Naive thymus-derived CD8-positive, alpha-beta T cell (primary cell): ENCODE measurements around the gene SPEN. TPM values are rescaled to one million over a fixed set of nuclear protein-coding genes. Genes with fewer than 3 reads are reported as not detected.
A peak's percentile ranks its signal among the peaks of the same experiment; 100 is the strongest.

ENCODE experiments used
- ATAC-seq, 2 donors: fragments of 150-1000 bp; cut with Tn5 transposase in 1 of 2; sonication (Bioruptor Pico), chemical (Tn5 transposase) in 1 of 2; 1 replicate in 1 of 2; 2 replicates in 1 of 2; pipeline ENCODE4 v1.10.0; 2021; ENCODE audit warnings: mild to moderate bottlenecking in 2 of 2, moderate library complexity in 2 of 2
- POLR2A ChIA-PET: fragments of 350-600 bp; sonication (Branson Sonifier 250); formaldehyde crosslinking; loops from one replicate; lab custom pipeline; 2021; ENCODE audit warnings: antibody characterized with exemption; lab: Charles Lee
- DNase-seq, 10 donors: peaks; one replicate each; pipeline versions ENCODE4 v3.0.0 to v3.0.0-alpha.2; 2020 to 2022
- H3K27ac Mint-ChIP-seq, 10 donors: one replicate each; pipeline ENCODE4 v1.8.0; 2020 to 2022; ENCODE audit warnings: mild to moderate bottlenecking in 10 of 10, mixed read lengths in 10 of 10, moderate library complexity in 4 of 10, inconsistent platforms in 1 of 10
- H3K27me3 Mint-ChIP-seq, 5 donors: one replicate each; pipeline ENCODE4 v1.8.0; 2021 to 2022; ENCODE audit warnings: mixed read lengths in 5 of 5
- H3K36me3 Mint-ChIP-seq, 3 donors: one replicate each; pipeline ENCODE4 v1.8.0; 2020 to 2022; ENCODE audit warnings: mixed read lengths in 3 of 3, mild to moderate bottlenecking in 2 of 3, inconsistent platforms in 1 of 3
- H3K4me1 Mint-ChIP-seq, 4 donors: one replicate each; pipeline ENCODE4 v1.8.0; 2021 to 2022; ENCODE audit warnings: mixed read lengths in 4 of 4
- H3K4me3 Mint-ChIP-seq, 10 donors: one replicate each; pipeline ENCODE4 v1.8.0; 2020 to 2022; ENCODE audit warnings: mild to moderate bottlenecking in 10 of 10, mixed read lengths in 10 of 10, moderate library complexity in 6 of 10, inconsistent platforms in 1 of 10
- H3K9me3 Mint-ChIP-seq, 9 donors: one replicate each; pipeline ENCODE4 v1.8.0; 2020 to 2022; ENCODE audit warnings: mixed read lengths in 9 of 9, mild to moderate bottlenecking in 3 of 9, inconsistent platforms in 1 of 9, moderate library complexity in 1 of 9
- polyA plus RNA-seq, 3 donors: library from polyadenylated mRNA; unstranded; fragments of 300-500 nt; fragmentation: Illumina TruSeq; gene quantifications; one replicate each; pipeline ENCODE4 v1.2.3, GENCODE V29; 2021
- total RNA-seq, 8 experiments: library from RNA in 2 of 8; stranded (reverse) in 2 of 8; gene quantifications; one replicate each; pipeline ENCODE4 v1.2.3 and lab custom pipeline; 2021 to 2026

Gene SPEN
- total and polyA plus RNA-seq, 5 experiments from 2014 or later: 4.0 to 88.3 (median 38.0) TPM

GRCh38 chr1:15848929-15849774, 1.6 kb downstream of the SPEN start:
- POLR2A ChIA-PET: interaction anchor here (0.9 to 12.5 kb wide), 10 partner anchors 13 to 127 kb away, joined by 3 to 392 read pairs (median 6); partner anchors contain the start of gene ZBTB17
- no peaks in the 10 kb centered on the region for H3K9me3 Mint-ChIP-seq
- peak; percentile 43 to 80 (median 60) for DNase-seq
- H3K36me3 Mint-ChIP-seq: no peaks in the 10 kb centered on the region
- H3K4me1 Mint-ChIP-seq: peaks cover 13 to 66% (median 40%) of the 10 kb centered on the region in 4 donors
- H3K27ac Mint-ChIP-seq: peak overlapping the region; percentile 93 to 98 (median 97)
- ATAC-seq: peak in 1 of 2 donors; percentile 4
- H3K4me3 Mint-ChIP-seq: peak overlapping the region; percentile 96 to 99 (median 98)
- H3K27me3 Mint-ChIP-seq: no peaks in the 10 kb centered on the region

- Mint-ChIP-seq H3K9me3 (no peaks in the 10 kb centered on the region), H3K4me3 (peak overlapping the region; percentile 96 to 99 (median 98)), H3K4me1 (peaks cover 13 to 70% (median 42%) of the 10 kb centered on the region in 4 donors), H3K27me3 (no peaks in the 10 kb centered on the region), H3K27ac (peak overlapping the region; percentile 93 to 98 (median 97)), H3K36me3 (peaks cover 0 to 2% (median 0%) of the 10 kb centered on the region in 3 donors)
- no peak for ATAC-seq
- peak in 5 of 10 donors; percentile 6 to 22 (median 21) for DNase-seq
- POLR2A ChIA-PET: interaction anchor here (0.9 to 12.5 kb wide), 8 partner anchors 13 to 126 kb away, joined by 4 to 392 read pairs (median 6); partner anchors contain the start of gene ZBTB17
Measured at GRCh38 chr1:15849775-15850324, 2.3 kb downstream of the SPEN start.

- H3K36me3 Mint-ChIP-seq: peaks cover 0 to 3% (median 0%) of the 10 kb centered on the region in 3 donors
Measured at GRCh38 chr1:15850471-15851001, 3.0 kb downstream of the SPEN start.

GRCh38 chr1:15851210-15852035, 3.9 kb downstream of the SPEN start:
- ATAC-seq (no peak), DNase-seq (no peak)
- Mint-ChIP-seq H3K36me3 (peaks cover 0 to 3% (median 0%) of the 10 kb centered on the region in 3 donors), H3K27ac (peak overlapping the region in 8 of 10 donors; percentile 3 to 96 (median 60)), H3K9me3 (no peaks in the 10 kb centered on the region), H3K27me3 (no peaks in the 10 kb centered on the region), H3K4me1 (peaks cover 13 to 64% (median 39%) of the 10 kb centered on the region in 4 donors), H3K4me3 (peak overlapping the region in 9 of 10 donors; percentile 0 to 99 (median 43))
- POLR2A ChIA-PET: interaction anchor here (1.5 to 12.5 kb wide), 2 partner anchors 15 to 35 kb away, joined by 5 to 392 read pairs; no protein-coding TSS in a partner anchor

More at GRCh38 chr1:15850471-15851001, 3.0 kb downstream of the SPEN start:
- no peaks in the 10 kb centered on the region for H3K27me3 Mint-ChIP-seq
- H3K4me1 Mint-ChIP-seq: peaks cover 13 to 70% (median 41%) of the 10 kb centered on the region in 4 donors
- POLR2A ChIA-PET: interaction anchor here (0.9 to 12.5 kb wide), 5 partner anchors 14 to 125 kb away, joined by 5 to 392 read pairs (median 7); partner anchors contain the start of gene ZBTB17
- peak overlapping the region; percentile 72 to 99 (median 98) for H3K4me3 Mint-ChIP-seq
- H3K9me3 Mint-ChIP-seq: no peaks in the 10 kb centered on the region
- ATAC-seq (no peak), DNase-seq (no peak)
- H3K27ac Mint-ChIP-seq: peak overlapping the region in 9 of 10 donors; percentile 9 to 97 (median 82)

- Mint-ChIP-seq H3K9me3 (no peaks in the 10 kb centered on the region), H3K4me3 (peak overlapping the region in 3 of 10 donors; percentile 6 to 45 (median 36)), H3K27me3 (no peaks in the 10 kb centered on the region), H3K36me3 (peaks cover 0 to 6% (median 0%) of the 10 kb centered on the region in 3 donors), H3K4me1 (peaks cover 14 to 65% (median 40%) of the 10 kb centered on the region in 4 donors), H3K27ac (peak overlapping the region in 2 of 10 donors; percentile 62 to 69)
- DNase-seq: no peak
- POLR2A ChIA-PET: interaction anchor here (12.5 kb wide), 1 partner anchor 16 kb away, joined by 392 read pairs; no protein-coding TSS in a partner anchor
- ATAC-seq: no peak
Measured at GRCh38 chr1:15852036-15852827, 4.7 kb downstream of the SPEN start.

- Mint-ChIP-seq H3K27me3 (no peaks in the 10 kb centered on the region), H3K9me3 (no peaks in the 10 kb centered on the region), H3K27ac (peak overlapping the region in 1 of 10 donors; percentile 31), H3K4me3 (peak overlapping the region in 1 of 10 donors; percentile 26), H3K36me3 (peaks cover 0 to 6% (median 0%) of the 10 kb centered on the region in 3 donors), H3K4me1 (peaks cover 14 to 71% (median 41%) of the 10 kb centered on the region in 4 donors)
- POLR2A ChIA-PET: interaction anchor here (12.5 kb wide), 1 partner anchor 16 kb away, joined by 392 read pairs; no protein-coding TSS in a partner anchor
- DNase-seq (no peak), ATAC-seq (no peak)
Measured at GRCh38 chr1:15852828-15853302, 5.4 kb downstream of the SPEN start.

GRCh38 chr1:15856888-15857287, 9.4 kb downstream of the SPEN start:
- POLR2A ChIA-PET: no interaction called here
- H3K4me1 Mint-ChIP-seq: peaks cover 8 to 69% (median 33%) of the 10 kb centered on the region in 4 donors
- no peaks in the 10 kb centered on the region for H3K9me3 Mint-ChIP-seq
- H3K27me3 Mint-ChIP-seq: no peaks in the 10 kb centered on the region
- DNase-seq (no peak), ATAC-seq (no peak)
- H3K36me3 Mint-ChIP-seq: peaks cover 0 to 15% (median 0%) of the 10 kb centered on the region in 3 donors
- no peak overlapping the region for H3K4me3 Mint-ChIP-seq
- peak overlapping the region in 2 of 10 donors; percentile 15 to 48 for H3K27ac Mint-ChIP-seq

GRCh38 chr1:15858069-15858670, 10.7 kb downstream of the SPEN start:
- no peak for DNase-seq
- POLR2A ChIA-PET: interaction anchor here (0.7 kb wide), 1 partner anchor 143 kb away, joined by 6 read pairs; no protein-coding TSS in a partner anchor
- no peaks in the 10 kb centered on the region for H3K27me3 Mint-ChIP-seq
- peak overlapping the region in 5 of 10 donors; percentile 29 to 64 (median 58) for H3K4me3 Mint-ChIP-seq
- peak overlapping the region in 8 of 10 donors; percentile 2 to 72 (median 50) for H3K27ac Mint-ChIP-seq
- no peak for ATAC-seq
- peaks cover 8 to 70% (median 34%) of the 10 kb centered on the region in 4 donors for H3K4me1 Mint-ChIP-seq
- H3K9me3 Mint-ChIP-seq: no peaks in the 10 kb centered on the region
- peaks cover 0 to 15% (median 0%) of the 10 kb centered on the region in 3 donors for H3K36me3 Mint-ChIP-seq

GRCh38 chr1:15858672-15859372, 11.3 kb downstream of the SPEN start:
- H3K36me3 Mint-ChIP-seq: peaks cover 0 to 15% (median 0%) of the 10 kb centered on the region in 3 donors
- ATAC-seq: no peak
- POLR2A ChIA-PET: interaction anchor here (0.7 kb wide), 1 partner anchor 144 kb away, joined by 6 read pairs; no protein-coding TSS in a partner anchor
- H3K4me1 Mint-ChIP-seq: peaks cover 8 to 69% (median 38%) of the 10 kb centered on the region in 4 donors
- no peaks in the 10 kb centered on the region for H3K9me3 Mint-ChIP-seq
- peak overlapping the region in 1 of 10 donors; percentile 29 for H3K4me3 Mint-ChIP-seq
- peak overlapping the region in 5 of 10 donors; percentile 2 to 72 (median 15) for H3K27ac Mint-ChIP-seq
- no peak for DNase-seq
- no peaks in the 10 kb centered on the region for H3K27me3 Mint-ChIP-seq
